Effector memory CD8-positive, alpha-beta T cell (primary cell): ENCODE data around the gene ZNF311.

Experiments used
- ATAC-seq: fragments of 150-1000 bp; cut with Tn5 transposase; replicated peaks from 2 replicates; pipeline ENCODE4 v1.10.0; 2021; ENCODE audit warnings: mild to moderate bottlenecking, moderate library complexity
- DNase-seq, 3 experiments: peaks; one replicate each; pipeline ENCODE4 v3.0.0; 2021
- H3K27ac Mint-ChIP-seq, 2 donors: one replicate each; pipeline ENCODE4 v1.8.0; 2022; ENCODE audit warnings: mild to moderate bottlenecking in 2 of 2, mixed read lengths in 2 of 2, moderate library complexity in 2 of 2
- H3K27me3 Mint-ChIP-seq, 2 donors: one replicate each; pipeline ENCODE4 v1.8.0; 2022; ENCODE audit warnings: mixed read lengths in 2 of 2
- H3K36me3 Mint-ChIP-seq: one replicate; pipeline ENCODE4 v1.8.0; 2022; ENCODE audit warnings: mild to moderate bottlenecking, moderate library complexity, mixed read lengths; ENCODE audit not compliant: insufficient read depth
- H3K4me1 Mint-ChIP-seq, 2 donors: one replicate each; pipeline ENCODE4 v1.8.0; 2022; ENCODE audit warnings: low read depth in 2 of 2, mixed read lengths in 2 of 2
- H3K4me3 Mint-ChIP-seq, 2 donors: one replicate each; pipeline ENCODE4 v1.8.0; 2022; ENCODE audit warnings: mild to moderate bottlenecking in 2 of 2, mixed read lengths in 2 of 2, moderate library complexity in 2 of 2
- H3K9me3 Mint-ChIP-seq, 2 donors: one replicate each; pipeline ENCODE4 v1.8.0; 2022; ENCODE audit warnings: mixed read lengths in 2 of 2
- total RNA-seq, 9 experiments: gene quantifications; one replicate each; lab custom pipeline; 2026; lab: John Stamatoyannopoulos, UW

The ZNF311 gene
- total RNA-seq = 0 to 1.2 (median 0.50) reads per million in 9 experiments

DNA sequence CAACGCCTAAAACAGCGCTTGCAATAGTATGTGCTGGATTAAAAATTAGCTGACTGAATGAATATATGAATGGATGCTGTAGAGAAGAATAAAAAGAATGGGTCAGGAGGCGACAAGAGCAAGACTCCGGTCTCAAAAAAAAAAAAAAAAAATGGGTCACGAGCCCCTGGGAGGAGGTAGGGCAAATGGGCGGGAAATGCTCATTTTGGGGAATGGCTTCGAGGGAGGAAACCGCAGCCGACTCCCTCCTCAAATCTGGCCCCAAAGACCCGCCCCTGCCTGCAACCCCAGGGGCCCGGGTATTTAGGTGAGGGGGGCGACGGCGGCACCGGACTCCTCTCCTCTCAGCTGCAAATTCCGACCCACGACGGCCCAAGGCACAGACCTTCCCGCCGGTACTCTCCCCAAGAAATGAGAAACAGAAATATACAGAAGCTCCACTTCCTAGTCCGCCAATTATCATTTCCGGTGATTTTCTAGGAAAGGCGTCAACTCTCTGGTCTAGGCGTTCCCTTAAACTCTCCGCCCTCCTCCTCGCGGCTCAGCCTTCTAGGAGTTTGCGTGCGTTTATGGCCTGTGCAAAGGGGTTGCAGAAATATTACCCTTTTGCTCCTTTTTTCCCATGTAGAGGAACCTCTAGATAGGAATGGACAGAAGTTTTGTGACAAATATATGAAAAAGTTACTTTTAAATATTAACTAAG is at the start of gene ZNF311:
TSS of gene ZNF311 (minus strand) at position 133 of the 703 bp plus-strand sequence. CDS start 1,361 bp downstream, outside the sequence.
- peak; percentile 48 for ATAC-seq
- Mint-ChIP-seq H3K36me3 (no peaks in the 10 kb centered on the region), H3K4me1 (peaks cover 3 to 7% of the 10 kb centered on the region in 2 donors)

GRCh38 chr6:29051680-29052079 is 46.6 kb upstream of the ZNF311 start:
- DNase-seq (no peak), ATAC-seq (no peak)
- Mint-ChIP-seq H3K9me3 (peaks cover 0 to 2% of the 10 kb centered on the region in 2 donors), H3K36me3 (no peaks in the 10 kb centered on the region), H3K27ac (no peak overlapping the region), H3K27me3 (peaks cover 52 to 65% of the 10 kb centered on the region in 2 donors), H3K4me1 (no peaks in the 10 kb centered on the region), H3K4me3 (no peak overlapping the region)

More for the DNA sequence above, at the start of gene ZNF311:
- Mint-ChIP-seq H3K9me3 (no peaks in the 10 kb centered on the region), H3K4me3 (peak within 1 kb of the TSS; percentile 77 to 84), H3K27ac (peak within 1 kb of the TSS in 1 of 2 donors; percentile 69), H3K27me3 (peaks cover 27 to 49% of the 10 kb centered on the region in 2 donors)
- no peak for DNase-seq

GRCh38 chr6:29045075-29045474 is 40.0 kb upstream of the ZNF311 start, which contains the start of gene OR2W1:
Gene OR2W1 (minus strand): TSS chr6:29045175. CDS start chr6:29045175, 0 bp downstream.
- no peaks in the 10 kb centered on the region for H3K36me3 Mint-ChIP-seq
- H3K4me3 Mint-ChIP-seq = no peak within 1 kb of the TSS
- DNase-seq (no peak), ATAC-seq (no peak)
- peaks cover 55 to 57% of the 10 kb centered on the region in 2 donors for H3K27me3 Mint-ChIP-seq
- H3K4me1 Mint-ChIP-seq = no peaks in the 10 kb centered on the region
- no peak within 1 kb of the TSS for H3K27ac Mint-ChIP-seq
- H3K9me3 Mint-ChIP-seq = no peaks in the 10 kb centered on the region

- DNase-seq (no peak), ATAC-seq (no peak)
- Mint-ChIP-seq H3K27ac (no peak overlapping the region), H3K36me3 (no peaks in the 10 kb centered on the region), H3K4me3 (no peak overlapping the region), H3K27me3 (peaks cover 52 to 65% of the 10 kb centered on the region in 2 donors), H3K9me3 (no peaks in the 10 kb centered on the region), H3K4me1 (no peaks in the 10 kb centered on the region)
Measured at GRCh38 chr6:29035951-29036350, 30.8 kb upstream of the ZNF311 start.

GRCh38 chr6:29028821-29029220 is 23.7 kb upstream of the ZNF311 start:
- H3K9me3 Mint-ChIP-seq = no peaks in the 10 kb centered on the region
- no peak for DNase-seq
- H3K36me3 Mint-ChIP-seq = no peaks in the 10 kb centered on the region
- peaks cover 54% of the 10 kb centered on the region in 2 donors for H3K27me3 Mint-ChIP-seq
- no peak overlapping the region for H3K4me3 Mint-ChIP-seq
- H3K4me1 Mint-ChIP-seq = no peaks in the 10 kb centered on the region
- no peak for ATAC-seq
- H3K27ac Mint-ChIP-seq = no peak overlapping the region

GRCh38 chr6:29025927-29026585 is 20.9 kb upstream of the ZNF311 start:
- H3K9me3 Mint-ChIP-seq = no peaks in the 10 kb centered on the region
- H3K4me3 Mint-ChIP-seq = no peak overlapping the region
- H3K4me1 Mint-ChIP-seq = no peaks in the 10 kb centered on the region
- H3K36me3 Mint-ChIP-seq = no peaks in the 10 kb centered on the region
- H3K27ac Mint-ChIP-seq = no peak overlapping the region
- no peak for DNase-seq
- H3K27me3 Mint-ChIP-seq = peaks cover 64 to 70% of the 10 kb centered on the region in 2 donors
- no peak for ATAC-seq

GRCh38 chr6:29021434-29021833 is 16.3 kb upstream of the ZNF311 start:
- H3K4me3 Mint-ChIP-seq = no peak overlapping the region
- H3K27ac Mint-ChIP-seq = no peak overlapping the region
- H3K27me3 Mint-ChIP-seq = peaks cover 49 to 59% of the 10 kb centered on the region in 2 donors
- H3K36me3 Mint-ChIP-seq = peaks cover 3% of the 10 kb centered on the region
- H3K4me1 Mint-ChIP-seq = peaks cover 7 to 9% of the 10 kb centered on the region in 2 donors
- no peaks in the 10 kb centered on the region for H3K9me3 Mint-ChIP-seq
- ATAC-seq (no peak), DNase-seq (no peak)

DNA sequence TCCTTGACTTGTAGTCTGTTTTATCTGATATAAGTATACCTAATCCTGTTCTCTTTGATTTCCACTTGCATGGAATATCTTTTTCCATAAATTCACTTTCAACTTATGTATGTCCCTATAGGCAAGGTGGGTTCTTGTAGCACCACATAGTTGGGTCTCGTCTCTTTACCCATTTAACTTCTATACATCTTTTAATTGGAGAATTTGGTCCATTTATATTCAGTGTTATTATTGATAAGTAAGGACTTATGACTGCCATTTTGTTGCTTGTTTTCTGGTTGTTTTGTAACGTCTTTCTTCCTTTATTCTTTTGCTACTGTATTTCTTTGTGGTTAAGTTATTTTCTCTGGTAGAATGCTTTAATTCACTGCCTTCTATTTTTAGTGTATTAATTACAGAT is 14.5 kb upstream of the ZNF311 start:
- Mint-ChIP-seq H3K27ac (no peak overlapping the region), H3K4me3 (no peak overlapping the region), H3K4me1 (peaks cover 12 to 16% of the 10 kb centered on the region in 2 donors), H3K27me3 (peaks cover 36 to 50% of the 10 kb centered on the region in 2 donors), H3K36me3 (peaks cover 3% of the 10 kb centered on the region), H3K9me3 (no peaks in the 10 kb centered on the region)
- ATAC-seq (no peak), DNase-seq (no peak)

DNA sequence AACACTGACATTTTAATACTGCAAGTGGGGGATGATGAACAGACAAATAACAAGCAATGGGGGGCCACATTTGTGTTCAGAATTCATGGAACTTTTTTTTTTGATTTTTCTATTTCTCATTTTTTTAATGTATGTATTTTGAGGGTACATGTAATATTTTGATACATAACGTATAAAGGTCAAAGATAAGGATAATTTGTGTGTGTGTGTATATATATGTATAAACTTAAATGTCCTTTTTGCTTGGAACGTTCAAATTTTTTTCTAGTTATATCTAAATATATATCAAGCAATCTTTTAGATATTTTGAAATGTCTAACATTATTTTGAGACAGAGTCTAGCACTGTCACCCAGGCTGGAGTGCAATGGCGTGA is 12.3 kb upstream of the ZNF311 start:
- Mint-ChIP-seq H3K36me3 (peaks cover 3% of the 10 kb centered on the region), H3K9me3 (no peaks in the 10 kb centered on the region), H3K27ac (no peak overlapping the region), H3K4me3 (no peak overlapping the region), H3K4me1 (peaks cover 12 to 16% of the 10 kb centered on the region in 2 donors), H3K27me3 (peaks cover 31 to 48% of the 10 kb centered on the region in 2 donors)
- no peak for DNase-seq
- ATAC-seq = no peak

GRCh38 chr6:29016559-29017427 is 11.7 kb upstream of the ZNF311 start:
- peaks cover 26 to 48% of the 10 kb centered on the region in 2 donors for H3K27me3 Mint-ChIP-seq
- H3K4me3 Mint-ChIP-seq = peak overlapping the region; percentile 85 to 86
- no peaks in the 10 kb centered on the region for H3K9me3 Mint-ChIP-seq
- peaks cover 3% of the 10 kb centered on the region for H3K36me3 Mint-ChIP-seq
- DNase-seq = peak; percentile 80 to 83 (median 82)
- H3K27ac Mint-ChIP-seq = peak overlapping the region in 1 of 2 donors; percentile 29
- H3K4me1 Mint-ChIP-seq = peaks cover 12 to 16% of the 10 kb centered on the region in 2 donors
- ATAC-seq = peak; percentile 84

DNA sequence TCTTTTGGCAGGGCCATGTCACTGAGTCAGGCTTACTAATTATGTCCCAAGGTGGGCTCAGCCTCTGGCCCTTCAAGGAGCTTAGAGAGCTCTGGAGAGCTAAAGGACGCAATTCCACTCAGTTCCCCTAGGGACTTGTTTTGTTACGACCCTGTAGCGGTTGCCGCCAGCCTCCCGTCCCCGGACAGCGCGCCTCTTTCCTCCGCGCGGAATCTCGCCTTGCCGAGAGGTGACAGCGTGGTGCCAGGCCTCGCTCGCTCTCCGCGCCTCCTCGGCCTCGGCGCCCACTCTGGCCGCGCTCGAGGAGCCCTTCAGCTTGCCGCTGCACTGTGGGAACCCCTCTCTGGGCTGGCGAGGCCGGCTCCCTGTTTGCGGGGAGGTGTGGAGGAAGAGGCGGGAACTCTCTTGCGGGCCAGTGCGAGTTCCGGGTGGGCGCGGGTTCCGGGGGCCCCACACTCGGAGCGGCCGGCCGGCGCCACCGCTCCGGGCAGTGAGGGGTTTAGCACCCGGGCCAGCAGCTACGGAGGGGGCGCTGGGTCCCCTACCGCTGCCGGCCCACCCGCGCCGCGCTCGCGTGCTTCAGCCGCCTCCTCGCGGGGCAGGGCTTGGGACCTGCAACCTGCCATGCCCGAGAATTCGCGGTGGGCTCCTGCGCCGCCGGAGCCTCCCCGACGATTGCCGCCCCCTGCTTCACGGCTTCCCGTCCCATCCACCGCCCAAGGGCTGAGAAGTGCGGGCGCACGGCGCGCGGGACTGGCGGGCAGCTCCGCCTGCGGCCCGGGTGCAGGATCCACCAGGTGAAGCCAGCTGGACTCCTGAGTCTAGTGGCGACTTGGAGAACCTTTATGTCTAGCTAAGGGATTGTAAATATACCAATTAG is 9.9 kb upstream of the ZNF311 start:
- peaks cover 29 to 49% of the 10 kb centered on the region in 2 donors for H3K27me3 Mint-ChIP-seq
- H3K36me3 Mint-ChIP-seq = peaks cover 2% of the 10 kb centered on the region
- H3K4me1 Mint-ChIP-seq = peaks cover 16 to 22% of the 10 kb centered on the region in 2 donors
- no peaks in the 10 kb centered on the region for H3K9me3 Mint-ChIP-seq
- ATAC-seq = no peak
- DNase-seq = no peak
- peak overlapping the region in 1 of 2 donors; percentile 85 for H3K4me3 Mint-ChIP-seq
- H3K27ac Mint-ChIP-seq = no peak overlapping the region

- H3K27me3 Mint-ChIP-seq = peaks cover 36 to 59% of the 10 kb centered on the region in 2 donors
- ATAC-seq (peak; percentile 73), DNase-seq (peak in 1 of 3 experiments; percentile 16)
- peak overlapping the region; percentile 79 to 95 for H3K4me3 Mint-ChIP-seq
- H3K36me3 Mint-ChIP-seq = no peaks in the 10 kb centered on the region
- no peaks in the 10 kb centered on the region for H3K9me3 Mint-ChIP-seq
- peak overlapping the region; percentile 45 to 86 for H3K27ac Mint-ChIP-seq
- peaks cover 8 to 11% of the 10 kb centered on the region in 2 donors for H3K4me1 Mint-ChIP-seq
Measured at GRCh38 chr6:29011276-29011734, 6.2 kb upstream of the ZNF311 start.
